ENCODE results near the gene SOD2.

- no peak for TF ChIP-seq CTCF (IDR thresholded peaks at IDR 0.05)
- TF ChIP-seq ZFX (IDR thresholded peaks at IDR 0.05; ENCODE audit: borderline replicate concordance) = no peak
These were observed 42.7 kb downstream of the SOD2 start for GRCh38 chr6:159650314-159650713.

Measured in 22Rv1 (cell line).